Parathyroid adenoma (tissue), 2 donors: ENCODE measurements around the gene RLN3.

Experiments
- H2AFZ ChIP-seq: fragments of 300-600 bp; sonication (generic); one replicate; pipeline ENCODE4 v1.7.0; 2017; ENCODE audit warnings: antibody characterized with exemption, mild to moderate bottlenecking
- H3K27ac ChIP-seq: fragments of 300-600 bp; sonication (generic); one replicate; pipeline ENCODE4 v1.7.0; 2017
- H3K27me3 ChIP-seq: fragments of 300-600 bp; sonication (generic); one replicate; pipeline ENCODE4 v1.7.0; 2017; ENCODE audit warnings: low read length; ENCODE audit not compliant: control insufficient read depth, insufficient read depth
- H3K36me3 ChIP-seq: fragments of 300-600 bp; sonication (generic); one replicate; pipeline ENCODE4 v1.7.0; 2017; ENCODE audit warnings: low read length; ENCODE audit not compliant: control insufficient read depth, insufficient read depth
- H3K4me1 ChIP-seq: fragments of 300-600 bp; sonication (generic); one replicate; pipeline ENCODE4 v1.7.0; 2017; ENCODE audit warnings: control low read depth
- H3K4me2 ChIP-seq: fragments of 300-600 bp; sonication (generic); one replicate; pipeline ENCODE4 v1.7.0; 2017; ENCODE audit warnings: low read length
- H3K4me3 ChIP-seq: fragments of 300-600 bp; sonication (generic); one replicate; pipeline ENCODE4 v1.7.0; 2017; ENCODE audit warnings: low read depth, low read length
- H3K79me2 ChIP-seq: fragments of 300-600 bp; sonication (generic); one replicate; pipeline ENCODE4 v1.7.0; 2017; ENCODE audit warnings: control low read depth
- H3K9ac ChIP-seq: fragments of 300-600 bp; sonication (generic); one replicate; pipeline ENCODE4 v1.7.0; 2017; ENCODE audit warnings: mild to moderate bottlenecking
- H3K9me3 ChIP-seq: fragments of 300-600 bp; sonication (generic); one replicate; pipeline ENCODE4 v1.7.0; 2017; ENCODE audit warnings: low read length; ENCODE audit not compliant: control insufficient read depth
- CTCF ChIP-seq: fragments of 300-600 bp; sonication (generic); IDR thresholded peaks from one replicate; pipeline ENCODE4 v1.7.0; 2017; ENCODE audit warnings: antibody characterized with exemption, mild to moderate bottlenecking
- donor health status: primary hyperparathyroidism.

RLN3 gene

GRCh38 chr19:14056741-14057356 lies 28.9 kb downstream of the RLN3 start:
- H3K79me2 ChIP-seq: no peaks in the 10 kb centered on the region
- H3K4me1 ChIP-seq: peaks cover 7% of the 10 kb centered on the region
- no peak overlapping the region for H3K4me3 ChIP-seq
- H3K9me3 ChIP-seq: no peaks in the 10 kb centered on the region
- no peaks in the 10 kb centered on the region for H3K36me3 ChIP-seq
- H3K27me3 ChIP-seq: no peaks in the 10 kb centered on the region
- H2AFZ ChIP-seq: peak overlapping the region; percentile 67
- no peak overlapping the region for H3K9ac ChIP-seq
- no peak overlapping the region for H3K27ac ChIP-seq
- no peak overlapping the region for H3K4me2 ChIP-seq
- TF ChIP-seq CTCF: no peak

DNA sequence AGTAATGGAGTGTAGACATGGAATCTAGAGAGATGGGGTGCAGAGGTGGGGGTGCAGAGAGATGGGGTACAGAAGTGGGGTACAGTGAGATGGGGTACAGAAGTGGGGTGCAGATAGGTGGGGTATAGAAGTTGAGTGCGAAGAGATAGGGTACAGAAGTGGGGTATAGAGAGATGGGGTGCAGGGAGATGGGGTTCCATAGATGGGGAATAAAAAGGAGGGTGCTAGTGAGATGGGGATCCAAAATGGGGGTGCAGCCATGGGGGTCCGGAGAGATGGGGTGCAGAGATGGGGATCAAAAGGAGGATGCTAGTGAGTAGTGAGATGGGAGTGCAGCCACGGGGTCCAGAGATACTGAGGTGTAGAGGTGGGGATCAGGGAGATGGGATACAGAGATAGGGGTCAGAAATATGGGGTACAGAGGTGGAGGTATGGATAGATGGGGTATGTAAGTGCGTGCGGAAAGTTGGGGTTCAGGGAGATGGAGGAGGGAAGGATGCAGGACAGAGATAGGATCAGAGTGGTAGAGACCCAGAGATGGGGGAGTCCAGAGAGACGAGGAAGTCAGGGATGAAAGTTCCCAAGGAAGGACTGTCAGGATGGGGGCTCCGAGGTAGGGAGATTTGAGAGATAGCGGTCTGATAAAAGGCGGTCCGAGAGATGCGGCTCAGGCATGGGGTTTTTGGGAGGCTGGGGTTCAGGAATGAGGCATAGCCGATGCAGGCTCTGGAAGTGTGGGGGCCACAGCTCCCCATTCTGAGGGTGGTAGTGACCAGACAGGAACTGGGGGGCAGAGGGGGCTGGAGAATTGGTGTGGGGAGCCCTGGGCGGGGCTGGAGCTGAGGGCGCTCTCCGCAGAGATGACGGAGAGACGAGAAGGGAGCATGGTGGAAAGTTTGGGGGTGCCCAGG lies 30.5 kb downstream of the RLN3 start:
- H3K9me3 ChIP-seq: no peaks in the 10 kb centered on the region
- H3K27me3 ChIP-seq: no peaks in the 10 kb centered on the region
- H3K36me3 ChIP-seq: no peaks in the 10 kb centered on the region
- no peak overlapping the region for H3K9ac ChIP-seq
- peaks cover 7% of the 10 kb centered on the region for H3K4me1 ChIP-seq
- no peak overlapping the region for H3K4me3 ChIP-seq
- no peak overlapping the region for H3K27ac ChIP-seq
- no peak overlapping the region for H3K4me2 ChIP-seq
- TF ChIP-seq CTCF: no peak
- H3K79me2 ChIP-seq: no peaks in the 10 kb centered on the region
- no peak overlapping the region for H2AFZ ChIP-seq

DNA sequence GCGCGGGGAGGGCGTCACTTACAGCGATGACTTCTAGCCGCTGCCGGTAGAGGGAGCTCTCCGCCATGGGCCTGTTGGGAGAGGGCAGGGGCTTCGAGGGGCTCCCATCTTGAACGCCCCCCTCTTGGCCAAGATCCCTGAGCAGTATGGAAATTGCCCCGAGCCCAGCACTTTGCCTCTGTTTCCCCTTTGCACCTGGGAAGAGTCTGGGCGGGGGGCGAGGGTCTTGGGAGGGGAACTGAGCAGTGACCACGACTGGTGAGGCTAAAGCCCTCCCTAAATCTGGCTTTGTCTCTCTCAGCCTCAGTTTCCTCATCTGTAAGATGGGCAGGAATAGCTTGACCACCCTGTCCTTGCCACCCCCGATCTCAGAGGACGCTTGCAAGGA lies 31.1 kb downstream of the RLN3 start:
- Histone ChIP-seq H3K9ac (no peak overlapping the region), H3K4me3 (no peak overlapping the region), H3K27ac (no peak overlapping the region), H3K79me2 (no peaks in the 10 kb centered on the region), H3K9me3 (no peaks in the 10 kb centered on the region), H3K4me1 (peaks cover 7% of the 10 kb centered on the region), H3K36me3 (no peaks in the 10 kb centered on the region), H3K27me3 (no peaks in the 10 kb centered on the region), H3K4me2 (no peak overlapping the region), H2AFZ (no peak overlapping the region)
- TF ChIP-seq CTCF: peak; percentile 45

DNA sequence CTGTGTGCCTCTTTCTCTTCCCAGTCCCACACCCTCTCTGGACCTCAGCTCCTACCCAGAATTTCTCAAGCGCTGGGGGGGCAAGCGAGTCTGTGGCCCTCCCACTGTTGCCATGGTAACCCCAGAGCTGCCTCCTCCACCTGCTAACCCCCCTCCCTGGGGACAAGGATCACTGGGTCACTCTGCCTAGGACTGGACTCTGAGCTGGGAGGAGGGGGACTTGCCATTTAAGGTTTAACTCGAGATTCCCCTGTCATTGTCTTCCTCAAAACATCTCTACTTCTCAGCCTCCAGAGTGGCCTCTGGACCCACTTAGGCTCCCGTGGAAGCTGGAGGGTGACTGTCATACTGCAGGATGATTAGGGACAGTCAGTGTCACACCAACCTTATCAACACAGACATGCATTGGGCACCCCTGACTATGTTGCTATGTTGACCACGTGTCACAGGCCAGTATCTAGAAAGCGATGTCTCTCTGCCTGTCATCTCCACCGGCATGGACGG lies 31.8 kb downstream of the RLN3 start:
- Histone ChIP-seq H3K4me3 (peak overlapping the region; percentile 18), H2AFZ (no peak overlapping the region), H3K4me1 (peaks cover 7% of the 10 kb centered on the region), H3K4me2 (peak overlapping the region; percentile 72), H3K9ac (no peak overlapping the region), H3K36me3 (no peaks in the 10 kb centered on the region), H3K79me2 (no peaks in the 10 kb centered on the region), H3K27ac (no peak overlapping the region), H3K27me3 (no peaks in the 10 kb centered on the region), H3K9me3 (no peaks in the 10 kb centered on the region)
- TF ChIP-seq CTCF: no peak
